Measurements from ENCODE around the gene AOPEP. TPM values are rescaled to one million over a fixed set of nuclear protein-coding genes. Genes with fewer than 3 reads are reported as not detected.

AOPEP gene
- total and polyA plus RNA-seq, 9 of the 15 experiments (the other 6 are each of a cell fraction or from before 2014, with no cell fraction given), result 4.5 to 19.3 (median 13.5) TPM

- Histone ChIP-seq H4K20me1 (replicated peaks; ENCODE audit: control insufficient read depth, insufficient read depth, low read length) (no peaks in the 10 kb centered on the region), H3K9ac (ENCODE audit: insufficient read depth in 1 of 2, low read depth in 2 of 2, low read length in 2 of 2) (no peak overlapping the region), H3K79me2 (ENCODE audit: control insufficient read depth, insufficient read depth, low read length) (no peaks in the 10 kb centered on the region), H3K4me3 (no peak overlapping the region), H3K27ac (ENCODE audit: extremely low read depth, low read depth, low read length) (no peak overlapping the region), H3K9me3 (replicated peaks; ENCODE audit: control insufficient read depth, insufficient read depth, low read depth, low read length) (no peaks in the 10 kb centered on the region), H3K36me3 (ENCODE audit: control insufficient read depth, insufficient read depth, low read length) (no peaks in the 10 kb centered on the region), H3K4me2 (ENCODE audit: insufficient read depth, low read length) (no peak overlapping the region), H3K27me3 (ENCODE audit: control insufficient read depth in 2 of 2, insufficient read depth in 2 of 2, low read length in 2 of 2) (no peaks in the 10 kb centered on the region), H3K4me1 (replicated peaks in 1 of 2; ENCODE audit: control insufficient read depth in 2 of 2, insufficient read depth in 2 of 2, low read length in 2 of 2) (no peaks in the 10 kb centered on the region), H3K9me1 (ENCODE audit: control insufficient read depth, insufficient read depth, low read length) (no peaks in the 10 kb centered on the region), H2AFZ (ENCODE audit: low read depth, low read length) (no peak overlapping the region)
- FAIRE-seq (no peak), ATAC-seq (no peak), DNase-seq (ENCODE audit: extremely low read depth in 1 of 4, low spot score in 3 of 4) (no peak)
- no TSS peak for BruUV-seq (replicated peaks)
- POLR2A ChIA-PET, result no interaction called here
- in situ Hi-C loops (cut with MboI) (no loop called here), intact Hi-C loops (cut with micrococcal nuclease) (no loop called here)
- CTCF ChIA-PET (ENCODE audit: low intra/inter-chr PET ratio), result no interaction called here
- WGBS (ENCODE audit: insufficient coverage, low coverage, missing lambda C conversion rate), result 30% methylated on average over 1 of the region's 1 CpG
- TF ChIP-seq REST (IDR thresholded peaks at IDR 0.05; ENCODE audit: borderline replicate concordance) (no peak), REST (CRISPR knock-in tag; IDR thresholded peaks at IDR 0.05; ENCODE audit: low read depth) (no peak), DACH1 (IDR thresholded peaks at IDR 0.05; ENCODE audit: partially characterized antibody) (no peak), ZNF609 (CRISPR knock-in tag; IDR thresholded peaks at IDR 0.05; ENCODE audit: borderline replicate concordance) (no peak), HLTF (IDR thresholded peaks at IDR 0.05) (no peak), CCAR2 (IDR thresholded peaks at IDR 0.05; ENCODE audit: low read depth, low read length) (no peak), ZFP30 (CRISPR knock-in tag; IDR thresholded peaks at IDR 0.05; ENCODE audit: borderline replicate concordance) (no peak), RBM39 (optimal IDR thresholded peaks at IDR 0.05; ENCODE audit: low read depth, low read length) (no peak), THRAP3 (IDR thresholded peaks at IDR 0.05; ENCODE audit: borderline replicate concordance) (no peak)
Measured at GRCh38 chr9:94839398-94839797, 112.9 kb downstream of the AOPEP start.

Data from K562 (cell line).